B cell (primary cell): ENCODE measurements around the gene GRM4. TPM values are rescaled to one million over a fixed set of nuclear protein-coding genes. Genes with fewer than 3 reads are reported as not detected.

Experiments
- ATAC-seq: fragments of 200-7000 bp; cut with Tn5 transposase; one replicate; pipeline ENCODE4 v1.10.0; 2021; ENCODE audit warnings: low read depth, mild to moderate bottlenecking, moderate number of reproducible peaks, moderate library complexity
- CTCF ChIA-PET: fragments of 350-600 bp; sonication (Branson Sonifier 250); formaldehyde crosslinking; loops from one replicate; lab custom pipeline; 2021; ENCODE audit warnings: antibody characterized with exemption, inconsistent platforms; lab: Charles Lee
- POLR2A ChIA-PET: fragments of 350-600 bp; sonication (Branson Sonifier 250); formaldehyde crosslinking; loops from one replicate; lab custom pipeline; 2021; ENCODE audit warnings: antibody characterized with exemption; lab: Charles Lee
- DNase-seq: peaks from one replicate; pipeline ENCODE4 v3.0.0; 2013
- H2AFZ ChIP-seq: 2 replicates; pipeline ENCODE4 v1.6.1; 2012; ENCODE audit warnings: mild to moderate bottlenecking, low read depth, low read length; ENCODE audit not compliant: insufficient read depth, poor library complexity, severe bottlenecking
- H3K27ac ChIP-seq, 2 donors: 1 replicate in 1 of 2; 2 replicates in 1 of 2; pipeline ENCODE4 v1.5.1; 2012 to 2013; ENCODE audit warnings: low read length in 2 of 2, mild to moderate bottlenecking in 2 of 2, moderate library complexity in 1 of 2
- H3K27me3 ChIP-seq, 4 experiments: fragments of 200-600 bp in 1 of 4; sonication (generic) in 1 of 4; replicated peaks in 1 of 4; 1 replicate in 2 of 4; 2 replicates in 2 of 4; pipeline versions ENCODE4 v1.6.1 to v1.7.0; 2013 to 2016; ENCODE audit warnings: low read length in 3 of 4, mild to moderate bottlenecking in 2 of 4, mixed read lengths in 1 of 4, moderate library complexity in 1 of 4; ENCODE audit not compliant: insufficient read depth in 4 of 4, control insufficient read depth in 3 of 4; ENCODE audit errors: control extremely low read depth in 1 of 4
- H3K36me3 ChIP-seq, 2 experiments: replicated peaks in 1 of 2; 1 replicate in 1 of 2; 2 replicates in 1 of 2; pipeline versions ENCODE4 v1.6.1 to v1.7.1; 2013; ENCODE audit warnings: low read length in 1 of 2; ENCODE audit not compliant: insufficient read depth in 2 of 2, control insufficient read depth in 1 of 2; ENCODE audit errors: control extremely low read depth in 1 of 2, extremely low read depth in 1 of 2
- H3K4me1 ChIP-seq, 2 donors: fragments of 200-600 bp in 1 of 2; sonication (generic) in 1 of 2; 1 replicate in 1 of 2; 2 replicates in 1 of 2; pipeline versions ENCODE4 v1.5.1 to v1.6.1; 2013 to 2017; ENCODE audit warnings: low read length in 2 of 2; ENCODE audit not compliant: control insufficient read depth in 2 of 2, insufficient read depth in 2 of 2
- H3K4me2 ChIP-seq: replicated peaks from 2 replicates; pipeline ENCODE3; 2012; ENCODE audit warnings: mild to moderate bottlenecking, low read depth, low read length; ENCODE audit not compliant: poor library complexity, severe bottlenecking
- H3K4me3 ChIP-seq, 5 experiments: fragments of 200-600 bp in 1 of 5; sonication (generic) in 1 of 5; 1 replicate in 3 of 5; 2 replicates in 2 of 5; pipeline versions ENCODE4 v1.5.1 to v1.7.0; 2011 to 2016; ENCODE audit warnings: low read length in 4 of 5, mild to moderate bottlenecking in 4 of 5, low read depth in 2 of 5, control low read depth in 1 of 5, moderate library complexity in 1 of 5; ENCODE audit not compliant: insufficient read depth in 1 of 5; ENCODE audit errors: control extremely low read depth in 1 of 5, extremely low read depth in 1 of 5
- H3K79me2 ChIP-seq: fragments of 200-600 bp; sonication (generic); one replicate; pipeline ENCODE4 v1.6.0; 2016; ENCODE audit warnings: low read length; ENCODE audit not compliant: control insufficient read depth, insufficient read depth
- H3K9ac ChIP-seq: fragments of 200-600 bp; sonication (generic); 2 replicates; pipeline ENCODE4 v1.6.1; 2017; ENCODE audit warnings: mild to moderate bottlenecking, low read length, moderate library complexity
- H3K9me3 ChIP-seq, 3 donors: one replicate each; pipeline versions ENCODE4 v1.6.1 to v1.7.1; 2013; ENCODE audit warnings: low read length in 2 of 3; ENCODE audit not compliant: control insufficient read depth in 2 of 3, insufficient read depth in 1 of 3; ENCODE audit errors: control extremely low read depth in 1 of 3
- H4K20me1 ChIP-seq: 2 replicates; pipeline ENCODE4 v1.6.0; 2012; ENCODE audit warnings: mild to moderate bottlenecking, low read length; ENCODE audit not compliant: insufficient read depth, control insufficient read depth, poor library complexity, severe bottlenecking
- H3K27ac Mint-ChIP-seq: one replicate; pipeline ENCODE4 v1.8.0; 2021; ENCODE audit warnings: mixed read lengths
- H3K27me3 Mint-ChIP-seq: one replicate; pipeline ENCODE4 v1.8.0; 2021; ENCODE audit warnings: mixed read lengths
- H3K4me1 Mint-ChIP-seq: one replicate; pipeline ENCODE4 v1.8.0; 2021; ENCODE audit warnings: mixed read lengths
- H3K4me3 Mint-ChIP-seq: one replicate; pipeline ENCODE4 v1.8.0; 2021; ENCODE audit warnings: mixed read lengths
- H3K9me3 Mint-ChIP-seq: one replicate; pipeline ENCODE4 v1.8.0; 2022; ENCODE audit warnings: mixed read lengths; ENCODE audit not compliant: insufficient read depth
- CTCF ChIP-seq: fragments of 200-600 bp; IDR thresholded peaks from one replicate; pipeline ENCODE4 v1.8.0; 2022; ENCODE audit warnings: antibody characterized with exemption, mild to moderate bottlenecking
- EZH2 ChIP-seq: IDR thresholded peaks from 2 replicates; pipeline ENCODE4 v1.6.1; 2012; ENCODE audit warnings: borderline replicate concordance, low read depth, mild to moderate bottlenecking, moderate library complexity, low read length; ENCODE audit not compliant: insufficient read depth, poor library complexity, severe bottlenecking
- WGBS: methylation state at CpG from one replicate; pipeline ENCODE4 v1.1.5; 2013; ENCODE audit warnings: missing lambda C conversion rate; ENCODE audit not compliant: insufficient coverage; 5-methylcytosine and 5-hydroxymethylcytosine counted together
- intact Hi-C: fragments of 100-400 bp; cut with micrococcal nuclease; formaldehyde crosslinking; loops from one replicate; pipeline ENCODE4 v1.10.0; 2022
- polyA plus RNA-seq: library from polyadenylated mRNA; depleted of rRNA; stranded (reverse); fragments of >200 nt; gene quantifications from 2 replicates; pipeline ENCODE4 v1.2.3, GENCODE V29; 2012
- total RNA-seq, 2 donors: library from RNA; stranded (reverse); fragments of 120-200 nt in 1 of 2; gene quantifications; 1 replicate in 1 of 2; 2 replicates in 1 of 2; pipeline versions ENCODE4 v1.2.3 to v1.2.4, GENCODE V29; 2013 to 2022

Gene GRM4
- total and polyA plus RNA-seq, 2 donors (not counting 1 experiment from before 2014, with no cell fraction given) = 0.04 TPM; not detected in 1

DNA sequence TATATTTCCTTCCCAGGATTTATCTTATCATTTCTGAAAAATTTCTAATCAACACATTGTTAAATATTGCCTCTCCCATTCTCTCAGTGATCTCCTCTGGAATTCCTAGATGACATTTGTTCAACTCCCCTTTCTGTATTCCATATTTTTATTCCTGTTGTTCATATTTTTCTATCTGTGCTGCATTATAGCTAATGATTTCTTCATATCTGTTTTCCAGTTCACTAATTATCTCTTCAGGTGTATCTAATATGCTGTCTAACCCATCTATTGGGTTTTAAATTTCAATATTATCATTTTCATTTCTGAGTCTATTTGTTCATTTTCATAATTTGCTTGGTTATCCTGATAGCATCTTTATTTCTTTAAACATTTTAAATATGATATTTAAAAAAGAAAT is 141.9 kb downstream of the GRM4 start:
- ATAC-seq = no peak
- Histone ChIP-seq H3K4me1 (no peaks in the 10 kb centered on the region), H3K4me2 (no peak overlapping the region), H3K4me3 (no peak overlapping the region), H2AFZ (no peak overlapping the region), H3K36me3 (no peaks in the 10 kb centered on the region), H3K9ac (no peak overlapping the region), H3K27me3 (peaks cover 0 to 2% (median 0%) of the 10 kb centered on the region in 4 experiments), H3K9me3 (peaks cover 0 to 5% (median 0%) of the 10 kb centered on the region in 3 donors), H3K27ac (no peak overlapping the region), H4K20me1 (no peaks in the 10 kb centered on the region), H3K79me2 (no peaks in the 10 kb centered on the region)
- Mint-ChIP-seq H3K4me1 (no peaks in the 10 kb centered on the region), H3K4me3 (no peak overlapping the region), H3K9me3 (peaks cover 5% of the 10 kb centered on the region), H3K27ac (no peak overlapping the region), H3K27me3 (peaks cover 32% of the 10 kb centered on the region)
- CTCF ChIA-PET = no interaction called here
- intact Hi-C loops = no loop called here
- DNase-seq = no peak
- TF ChIP-seq EZH2 (no peak), CTCF (no peak)
- POLR2A ChIA-PET = no interaction called here

- Histone ChIP-seq H3K36me3 (no peaks in the 10 kb centered on the region), H3K27me3 (no peaks in the 10 kb centered on the region), H3K9ac (no peak overlapping the region), H4K20me1 (no peaks in the 10 kb centered on the region), H3K9me3 (peaks cover 0 to 9% (median 0%) of the 10 kb centered on the region in 3 donors), H2AFZ (no peak overlapping the region), H3K27ac (no peak overlapping the region), H3K4me3 (no peak overlapping the region), H3K4me2 (no peak overlapping the region), H3K4me1 (no peaks in the 10 kb centered on the region), H3K79me2 (no peaks in the 10 kb centered on the region)
- 81% methylated on average over 38 of the region's 41 CpGs for WGBS
- TF ChIP-seq CTCF (no peak), EZH2 (no peak)
- H3K27me3 Mint-ChIP-seq = peaks cover 27% of the 10 kb centered on the region
- ATAC-seq (no peak), DNase-seq (no peak)
- CTCF ChIA-PET = interaction anchor here (0.6 kb wide), 1 partner anchor 11 kb away, joined by 3 read pairs; no protein-coding TSS in a partner anchor
- peaks cover 3% of the 10 kb centered on the region for H3K9me3 Mint-ChIP-seq
- intact Hi-C loops = no loop called here
- H3K4me1 Mint-ChIP-seq = no peaks in the 10 kb centered on the region
- POLR2A ChIA-PET = no interaction called here
- no peak overlapping the region for H3K4me3 Mint-ChIP-seq
- no peak overlapping the region for H3K27ac Mint-ChIP-seq
Observed at GRCh38 chr6:34001706-34002621, 143.9 kb downstream of the GRM4 start.
